ENCODE data around the gene MLLT1. TPM values are rescaled to one million over a fixed set of nuclear protein-coding genes. Genes with fewer than 3 reads are reported as not detected.

The MLLT1 gene
- total RNA-seq, 4 donors from 2014 or later = 14.1 to 23.3 (median 18.1) TPM

GRCh38 chr19:6213696-6214641 is 65.8 kb downstream of the MLLT1 start:
- no peak for DNase-seq (ENCODE audit: low spot score)
- TF ChIP-seq CTCF (IDR thresholded peaks at IDR 0.05) = no peak
- ATAC-seq (ENCODE audit: low FRiP score) = no peak

GRCh38 chr19:6213266-6213595 is 66.5 kb downstream of the MLLT1 start:
- ATAC-seq (ENCODE audit: low FRiP score) = no peak
- DNase-seq (ENCODE audit: low spot score) = no peak
- no peak for TF ChIP-seq CTCF (IDR thresholded peaks at IDR 0.05)

GRCh38 chr19:6212403-6213265 is 67.1 kb downstream of the MLLT1 start:
- ATAC-seq (ENCODE audit: low FRiP score) = no peak
- no peak for DNase-seq (ENCODE audit: low spot score)
- TF ChIP-seq CTCF (IDR thresholded peaks at IDR 0.05) = no peak

GRCh38 chr19:6211632-6212402 is 68.0 kb downstream of the MLLT1 start:
- no peak for ATAC-seq (ENCODE audit: low FRiP score)
- DNase-seq (ENCODE audit: low spot score) = no peak
- TF ChIP-seq CTCF (IDR thresholded peaks at IDR 0.05) = no peak

- ATAC-seq (ENCODE audit: low FRiP score) (no peak), DNase-seq (ENCODE audit: low spot score) (no peak)
- no peak for TF ChIP-seq CTCF (IDR thresholded peaks at IDR 0.05)
These were observed 68.8 kb downstream of the MLLT1 start for GRCh38 chr19:6210721-6211600.

- ATAC-seq (ENCODE audit: low FRiP score) = no peak
- TF ChIP-seq CTCF (IDR thresholded peaks at IDR 0.05) = no peak
- DNase-seq (ENCODE audit: low spot score) = no peak
These were observed 69.7 kb downstream of the MLLT1 start for GRCh38 chr19:6210091-6210490.

Data from omental fat pad (tissue), 4 donors.